ENCODE measurements around the gene DELE1.
"Not testable (repeated sequence)": the region's sequence is repeated elsewhere in the genome, so short reads cannot be mapped to it uniquely, and the experiment has no call there.

- TF ChIP-seq CTCF, POLR2A (IDR thresholded peaks at IDR 0.05): not testable (repeated sequence)
Observed at GRCh38 chr5:141890429-141890828, 33.2 kb upstream of the DELE1 start.

All from heart left ventricle (tissue), 13 donors.